Fibroblast of skin of left quadriceps (primary cell): ENCODE data around the gene TRNT1.
A peak's percentile ranks its signal among the peaks of the same experiment; 100 is the strongest.

Experiments used
- DNase-seq, 2 experiments: peaks; one replicate each; pipeline ENCODE4 v3.0.0-alpha.2; 2013; ENCODE audit warnings: low read depth in 2 of 2

Gene TRNT1

DNA sequence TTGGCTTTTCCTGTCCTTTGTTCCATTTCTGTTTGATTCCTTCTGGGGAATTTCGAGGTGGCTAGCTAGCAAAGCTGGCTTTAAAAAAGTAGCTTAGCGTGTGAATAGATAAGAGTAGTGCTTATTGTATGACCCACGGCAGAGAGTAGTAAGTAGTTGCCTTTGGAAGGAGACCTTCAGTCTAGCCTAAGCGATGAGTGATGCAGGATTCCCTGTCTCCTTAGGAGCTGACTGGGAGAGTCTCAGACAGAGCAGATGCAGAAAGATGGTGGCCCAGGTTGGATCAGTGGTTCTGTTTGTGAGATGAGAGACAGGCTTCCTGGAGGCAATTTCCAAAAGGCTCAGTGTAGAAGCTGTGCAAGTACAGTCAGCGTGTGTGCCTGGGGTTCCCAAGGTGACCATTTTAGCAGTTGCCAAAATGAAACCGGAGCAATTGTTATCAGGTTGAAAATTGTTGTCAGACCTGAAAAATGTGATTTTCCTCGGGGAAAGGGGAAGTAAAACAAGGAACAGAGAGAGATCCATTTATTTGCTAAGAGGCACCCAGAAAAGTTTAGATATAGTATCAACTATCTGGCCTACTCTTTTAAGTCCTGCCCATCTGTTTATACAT, 15.9 kb upstream of the TRNT1 start:
- DNase-seq, result no peak

DNA sequence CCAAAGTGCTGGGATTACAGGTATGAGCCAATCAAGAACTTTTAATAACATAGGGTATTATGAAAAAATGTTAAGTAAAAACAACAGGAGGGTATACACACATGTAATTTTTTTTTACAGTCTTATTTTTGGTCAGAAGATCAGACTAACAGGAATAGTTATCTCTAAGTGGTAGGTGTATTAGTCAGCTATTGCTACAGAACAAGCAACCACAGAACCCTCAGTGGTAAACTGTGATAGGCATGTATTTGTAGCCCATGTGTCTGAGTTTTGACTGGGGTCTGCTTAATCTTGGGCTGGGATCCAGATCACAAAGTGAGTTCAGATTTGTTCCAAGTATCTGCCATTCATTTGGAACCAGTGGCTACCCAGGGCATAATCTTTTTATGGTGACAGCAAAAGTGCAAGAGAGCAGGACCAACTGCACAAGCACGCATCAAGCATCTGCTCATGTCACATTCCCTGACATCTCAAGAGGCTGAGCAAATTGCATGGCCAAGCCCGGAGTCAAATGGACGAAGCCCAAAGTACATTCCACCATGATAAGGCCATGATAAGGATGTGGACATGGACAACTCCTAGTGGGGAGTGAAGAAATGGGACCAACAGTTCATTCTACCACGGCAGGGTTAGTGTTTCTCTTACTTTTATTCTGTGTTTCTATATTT, 13.6 kb upstream of the TRNT1 start:
- no peak for DNase-seq

DNA sequence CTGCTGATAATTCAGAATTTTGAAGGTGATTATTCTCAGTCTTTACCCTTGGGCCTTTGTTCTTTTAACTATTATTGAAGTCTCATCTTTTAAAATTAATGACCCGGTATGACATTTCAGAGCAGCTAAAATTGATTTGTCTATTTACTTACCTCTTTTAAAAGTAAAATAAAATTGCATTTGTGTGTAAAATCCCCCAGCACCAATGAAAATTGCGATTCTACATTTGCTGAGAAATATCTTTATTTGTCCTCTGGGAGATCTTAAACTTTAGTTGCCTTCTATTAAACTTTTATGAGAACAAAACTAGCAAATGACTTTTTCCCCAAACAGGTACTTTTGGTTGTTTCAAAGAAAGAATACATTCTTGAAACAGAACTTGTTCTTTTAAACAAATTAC, 9.1 kb upstream of the TRNT1 start:
- no peak for DNase-seq

DNA sequence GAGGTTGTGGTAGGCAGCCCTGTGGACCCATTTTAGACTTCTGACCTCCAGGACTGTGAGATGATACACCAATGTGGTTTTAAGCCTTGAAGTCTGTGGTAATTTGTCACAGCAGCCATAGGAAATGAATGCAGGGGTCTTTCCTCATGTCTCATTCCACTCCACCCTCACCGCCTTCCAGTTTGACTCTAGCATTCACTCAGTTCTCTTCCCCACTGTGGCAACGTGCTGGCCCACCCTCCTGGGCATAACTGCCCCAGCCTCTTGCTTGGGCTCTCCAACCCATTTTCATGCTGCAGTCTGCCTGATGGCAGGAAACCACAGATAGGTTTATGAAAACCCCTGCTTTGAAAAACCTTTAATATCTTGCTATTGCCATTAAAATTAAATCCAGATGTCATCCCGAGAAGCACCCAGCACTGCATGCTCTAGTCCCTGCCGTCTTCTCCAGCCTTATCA, 7.3 kb upstream of the TRNT1 start:
- peak in 1 of 2 experiments; percentile 4 for DNase-seq

DNA sequence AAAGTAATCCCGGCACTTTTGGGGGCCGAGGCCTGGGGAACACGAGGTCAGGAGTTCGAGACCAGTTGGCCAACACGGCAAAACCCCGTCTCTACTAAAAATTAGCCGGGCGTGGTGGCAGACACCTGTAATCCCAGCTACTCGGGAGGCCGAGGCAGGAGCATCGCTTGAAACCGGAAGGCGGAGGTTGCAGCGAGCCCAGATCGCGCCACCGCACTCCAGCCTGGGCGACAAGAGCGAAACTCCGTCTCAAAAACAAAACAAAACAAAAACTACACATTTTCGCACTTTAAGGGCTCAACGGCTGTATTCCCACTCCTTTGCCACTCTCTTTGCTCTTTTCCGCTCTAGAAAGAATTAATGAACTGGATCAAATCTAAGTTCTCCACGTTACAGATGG, 763 bp upstream of the TRNT1 start:
- no peak for DNase-seq

DNA sequence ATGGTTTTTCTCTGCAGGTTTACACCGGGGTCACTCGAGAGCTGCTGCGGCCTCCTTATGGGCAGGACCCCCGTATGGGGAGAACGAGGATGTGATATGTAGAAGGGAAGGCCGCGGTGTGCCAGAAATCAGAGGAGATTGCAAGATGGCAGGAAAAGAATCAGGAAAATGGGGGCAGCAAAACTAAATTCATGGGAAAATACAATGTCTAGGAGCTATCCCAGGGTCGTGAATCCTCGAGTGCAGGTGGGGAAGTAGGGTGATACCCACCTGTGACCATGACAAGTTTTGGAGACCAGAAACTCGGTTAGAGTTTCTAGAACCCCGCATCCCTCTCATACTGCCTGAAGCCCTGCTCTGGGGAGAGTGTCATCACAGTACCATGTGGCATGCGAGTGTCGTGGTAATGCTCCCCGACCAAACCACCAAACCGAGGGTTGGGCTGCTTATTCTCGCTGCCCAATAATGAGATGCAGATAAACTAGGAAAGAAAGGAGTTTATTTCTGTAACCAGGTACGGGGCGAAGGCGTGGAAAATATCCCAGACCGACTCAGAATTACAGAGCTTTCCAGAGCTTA, 781 bp downstream of the TRNT1 start:
- peak in 1 of 2 experiments; percentile 1 for DNase-seq

DNA sequence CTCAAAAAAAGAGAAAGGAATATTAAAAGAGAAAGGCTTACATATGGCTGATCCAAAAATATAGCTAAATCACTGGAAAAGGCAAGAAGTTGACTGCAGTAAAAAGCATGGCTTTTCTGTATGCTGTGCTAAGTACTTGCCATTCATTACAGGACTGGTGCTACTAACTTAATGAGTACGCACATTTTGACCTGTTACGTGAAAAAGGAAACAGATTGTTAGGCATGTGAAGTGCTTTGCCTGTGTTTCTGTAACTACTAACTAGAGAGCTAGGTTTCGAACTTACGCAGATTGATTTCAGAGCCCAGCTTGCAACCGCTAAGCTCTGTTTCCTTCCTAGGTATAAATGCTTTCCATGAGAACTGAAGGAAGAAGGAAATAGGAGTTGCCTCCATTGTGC, 2.8 kb downstream of the TRNT1 start:
- no peak for DNase-seq

DNA sequence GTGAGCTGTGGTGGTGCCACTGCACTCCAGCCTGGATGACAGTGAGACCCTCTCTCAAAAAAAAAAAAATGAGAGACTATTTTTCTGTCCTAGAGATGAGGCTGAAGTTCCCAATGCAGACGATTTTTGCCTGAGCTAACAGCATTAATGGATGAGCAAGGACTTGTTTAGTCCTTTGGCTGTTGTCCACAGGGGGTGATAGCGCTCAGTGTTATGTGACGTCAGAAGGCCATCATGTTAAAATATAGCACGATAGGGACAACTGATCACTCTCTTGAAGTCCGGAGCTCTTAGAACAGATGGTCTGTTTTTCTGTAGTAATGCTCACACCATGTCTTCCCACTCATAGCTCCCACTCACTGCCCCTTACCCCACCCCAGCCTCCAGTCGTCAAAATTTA, 6.8 kb downstream of the TRNT1 start:
- DNase-seq, result no peak

DNA sequence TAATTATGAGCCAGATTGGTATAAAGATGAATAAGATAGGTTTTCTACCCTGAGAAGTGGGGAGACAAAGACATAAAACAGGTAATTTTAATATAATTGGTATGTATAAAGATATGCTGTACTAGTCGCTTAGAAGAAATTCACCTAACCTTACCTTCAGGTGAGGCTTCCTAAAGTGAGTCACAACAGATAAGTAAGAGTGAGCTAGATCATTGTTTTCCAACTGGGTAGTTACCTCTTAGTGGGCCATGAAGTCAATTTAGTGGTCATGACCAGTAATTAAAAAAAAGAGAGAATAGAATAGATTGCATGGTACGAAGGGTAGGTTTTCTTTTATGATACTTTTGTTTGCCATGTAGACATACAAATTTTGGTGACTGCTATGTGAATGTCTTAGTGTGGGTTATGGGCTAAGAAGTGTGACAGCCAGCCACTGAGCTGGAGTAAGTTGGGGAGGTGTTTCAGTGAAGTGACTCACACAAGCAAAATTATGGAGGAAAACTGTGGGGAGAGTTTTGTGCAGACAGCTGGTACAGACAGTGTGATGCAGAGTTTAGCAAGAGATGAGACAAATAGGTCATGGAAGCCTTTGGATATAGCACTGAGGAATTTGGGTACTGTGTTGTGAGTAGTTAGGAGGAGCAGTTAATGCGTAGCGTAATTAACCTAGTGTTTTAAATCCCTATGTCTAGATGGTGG, 8.2 kb downstream of the TRNT1 start:
- DNase-seq, result no peak

DNA sequence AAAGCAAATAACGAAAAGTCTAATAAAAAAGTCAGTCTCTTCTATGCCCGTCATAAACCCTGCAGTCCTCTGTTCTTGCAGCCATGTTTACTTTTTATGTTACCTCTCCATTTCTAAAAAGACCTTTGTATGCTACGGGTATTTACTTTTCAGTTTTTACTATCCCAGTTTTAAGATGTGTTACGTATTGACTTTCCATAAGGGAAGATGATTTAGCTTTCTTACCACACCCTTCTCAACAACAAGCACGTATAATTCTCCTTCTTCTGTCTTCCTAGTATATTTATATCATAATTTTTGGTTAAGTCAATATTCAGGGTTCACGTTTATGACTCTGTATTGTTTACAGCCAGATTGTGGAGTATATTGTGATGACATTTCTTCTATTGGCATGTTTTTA, 10.8 kb downstream of the TRNT1 start:
- no peak for DNase-seq

DNA sequence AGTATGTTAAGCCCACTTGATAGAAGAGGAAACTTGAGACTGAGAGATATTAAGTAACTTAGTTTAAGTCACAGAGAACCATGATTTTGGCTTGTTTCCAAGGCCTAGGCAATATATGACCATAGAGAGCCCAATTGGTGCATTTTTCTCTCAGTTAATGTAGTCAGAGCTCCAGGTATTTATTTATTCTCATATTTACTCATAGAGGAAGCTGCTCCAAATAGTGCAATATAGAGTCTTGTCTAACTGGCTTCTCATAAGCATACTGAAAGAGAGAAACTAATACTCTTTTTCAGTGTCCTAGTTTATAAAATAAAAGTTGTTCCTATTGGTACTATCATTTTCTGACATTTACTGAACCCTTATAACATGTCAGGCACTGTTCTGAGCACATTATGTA, 15.2 kb downstream of the TRNT1 start:
- no peak for DNase-seq

DNA sequence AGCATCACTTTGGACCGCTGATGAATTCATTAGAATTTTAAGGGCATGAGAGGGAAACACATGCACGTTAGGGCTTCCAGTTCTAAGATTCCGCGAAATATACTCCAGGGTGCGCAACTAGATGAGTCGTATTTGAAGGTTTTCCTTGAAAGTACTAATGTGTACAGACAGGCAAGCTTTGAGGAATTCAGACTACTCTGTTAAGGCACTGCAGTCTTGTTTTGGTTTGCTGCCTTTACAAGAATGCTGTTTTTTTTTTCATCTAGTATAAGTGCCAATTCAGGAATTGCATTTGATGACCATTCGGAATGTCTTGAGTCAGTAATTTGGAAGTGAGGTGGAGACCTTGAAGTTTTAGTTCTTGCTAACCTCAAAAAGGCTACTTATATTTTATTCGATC, 19.1 kb downstream of the TRNT1 start:
- DNase-seq, result no peak

DNA sequence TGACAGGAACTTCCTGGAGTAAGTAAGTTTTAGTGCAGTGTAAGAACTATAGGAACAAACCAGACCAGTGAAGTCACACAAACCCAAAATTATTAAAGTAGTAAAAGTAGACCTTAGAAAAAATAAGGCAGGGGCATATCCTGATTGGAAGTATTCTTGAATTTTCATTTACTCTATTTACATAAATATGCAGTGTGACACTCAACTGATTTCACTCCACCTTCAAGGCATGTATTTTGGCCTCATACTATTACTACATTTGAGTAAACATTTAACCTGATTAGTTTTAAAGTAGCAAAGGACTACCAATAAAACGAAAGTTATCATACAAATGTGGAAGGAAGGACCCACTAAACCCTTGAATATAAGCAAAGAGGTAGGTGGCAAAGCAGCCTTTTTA, 22.8 kb downstream of the TRNT1 start:
- no peak for DNase-seq

DNA sequence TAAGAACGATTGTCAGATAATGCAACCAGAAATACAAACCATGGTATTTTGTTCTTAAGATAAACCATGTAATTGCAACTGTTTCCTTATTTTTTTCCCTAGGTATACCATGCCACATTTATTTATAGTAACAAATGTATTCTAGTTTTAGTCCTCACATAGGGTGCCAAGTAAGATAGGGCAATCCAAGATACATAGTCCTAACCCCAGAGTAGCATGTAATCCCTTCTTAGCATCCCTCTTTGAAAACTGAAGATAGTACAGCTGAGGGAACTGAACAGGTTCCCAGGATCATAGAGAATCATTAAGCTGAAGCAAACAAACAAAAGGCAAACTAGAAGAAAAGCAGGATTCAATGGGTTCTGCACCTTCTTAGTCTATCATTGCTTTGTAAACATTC, 24.8 kb downstream of the TRNT1 start:
- no peak for DNase-seq

DNA sequence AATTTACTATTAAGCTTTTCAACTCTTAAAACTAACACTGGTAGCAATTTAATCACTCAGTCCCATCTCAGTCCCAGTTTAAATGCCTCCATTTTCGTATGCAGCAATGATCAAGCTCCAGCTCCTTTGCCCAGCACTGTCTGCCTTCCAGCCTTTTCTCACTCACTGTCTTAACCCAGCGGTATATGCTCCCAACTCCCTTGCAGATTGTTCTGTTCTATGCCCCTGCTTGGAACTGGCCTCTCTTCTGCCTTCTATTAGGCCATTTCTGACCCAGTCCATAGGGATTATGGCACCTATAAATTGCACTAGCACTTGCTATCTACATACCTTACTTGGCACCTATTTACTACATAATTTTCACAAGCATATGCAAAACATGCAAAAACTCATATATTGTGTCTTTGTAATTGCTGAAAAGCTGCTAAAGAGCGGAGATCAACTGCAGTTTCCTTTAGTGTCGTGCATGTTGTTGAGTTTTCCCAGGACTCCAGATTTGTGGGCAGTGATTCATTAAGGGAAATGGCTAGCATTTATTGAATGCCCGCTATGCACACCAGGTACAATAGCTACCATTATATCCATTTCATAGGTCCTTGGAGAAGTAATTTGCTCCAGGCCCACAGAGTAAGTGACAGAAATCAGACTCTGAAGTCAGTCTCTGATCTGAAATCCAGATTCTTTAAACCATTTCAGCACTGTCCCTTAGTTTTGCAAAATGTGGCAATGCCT, 28.3 kb downstream of the TRNT1 start:
- DNase-seq, result no peak

DNA sequence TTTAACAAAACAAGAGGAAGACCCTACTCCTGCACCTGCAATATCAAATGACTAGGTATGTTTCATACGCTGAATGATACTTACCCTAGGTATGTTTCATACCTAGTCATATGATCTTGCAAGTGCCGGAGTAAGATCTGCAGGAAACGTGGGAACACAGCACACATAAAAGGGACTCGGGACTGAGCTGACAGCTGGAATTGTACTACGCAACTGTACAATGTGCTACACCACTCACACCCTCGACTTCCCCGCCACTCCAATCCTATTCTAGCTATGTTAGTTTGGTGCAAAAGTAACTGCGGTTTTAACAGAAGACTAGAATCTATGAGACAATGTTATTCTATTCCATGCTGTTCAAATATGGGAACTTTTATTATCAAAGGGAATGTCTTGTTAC, 30.7 kb downstream of the TRNT1 start:
- DNase-seq, result no peak

DNA sequence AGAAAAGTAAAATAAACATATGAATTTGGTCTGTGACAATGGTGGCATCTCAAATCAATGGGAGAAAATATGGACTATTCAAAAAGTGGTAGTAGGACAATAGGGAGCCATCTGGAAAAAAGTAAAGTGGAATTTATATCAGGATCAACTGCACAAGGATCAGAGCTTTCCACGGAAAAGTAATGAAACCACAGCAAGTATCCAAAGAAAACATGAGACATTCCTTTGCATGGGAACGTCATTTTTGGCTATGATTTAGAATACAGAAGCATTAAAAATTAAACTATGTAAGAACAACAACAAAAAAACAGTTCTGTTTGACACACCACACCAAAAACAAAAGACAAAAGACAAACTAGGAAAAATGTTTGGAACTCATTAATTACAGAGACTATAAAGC, 34.1 kb downstream of the TRNT1 start:
- no peak for DNase-seq

DNA sequence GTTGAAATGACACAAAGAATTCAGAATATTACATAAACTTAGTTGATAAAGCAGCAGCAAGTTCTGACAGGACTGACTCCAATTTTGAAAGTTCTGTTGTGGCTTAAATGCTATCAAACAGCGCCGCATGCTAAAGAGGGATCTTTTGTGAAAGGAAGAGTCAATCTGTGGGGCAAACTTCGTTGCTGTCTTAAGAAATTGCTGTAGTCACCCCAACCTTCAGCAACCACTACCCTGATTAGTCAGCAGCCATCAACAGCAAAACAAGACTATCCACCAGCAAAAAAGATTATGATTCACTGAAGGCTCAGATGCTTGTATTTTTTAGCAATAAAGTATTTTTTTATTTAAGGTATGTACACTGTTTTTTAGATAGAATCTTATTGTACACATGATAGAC, 38.5 kb downstream of the TRNT1 start:
- no peak for DNase-seq

DNA sequence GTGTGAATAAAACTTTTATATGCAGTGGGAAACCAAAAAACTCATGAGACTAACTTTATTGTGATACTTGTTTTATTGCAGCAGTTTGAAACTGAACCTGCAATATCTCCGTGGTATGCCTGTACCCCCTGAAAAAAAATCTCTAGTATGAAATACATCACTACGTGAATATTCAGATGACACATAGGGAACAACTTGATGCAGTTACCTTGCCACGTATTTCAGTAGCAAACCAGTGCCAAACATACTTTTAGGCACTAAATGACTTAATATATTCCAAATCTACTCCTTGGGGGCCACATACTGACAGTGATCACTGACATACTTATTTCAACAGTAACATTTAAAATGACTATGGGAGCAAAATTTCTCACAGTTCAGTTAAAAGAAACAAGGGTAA, 38.9 kb downstream of the TRNT1 start:
- no peak for DNase-seq

DNA sequence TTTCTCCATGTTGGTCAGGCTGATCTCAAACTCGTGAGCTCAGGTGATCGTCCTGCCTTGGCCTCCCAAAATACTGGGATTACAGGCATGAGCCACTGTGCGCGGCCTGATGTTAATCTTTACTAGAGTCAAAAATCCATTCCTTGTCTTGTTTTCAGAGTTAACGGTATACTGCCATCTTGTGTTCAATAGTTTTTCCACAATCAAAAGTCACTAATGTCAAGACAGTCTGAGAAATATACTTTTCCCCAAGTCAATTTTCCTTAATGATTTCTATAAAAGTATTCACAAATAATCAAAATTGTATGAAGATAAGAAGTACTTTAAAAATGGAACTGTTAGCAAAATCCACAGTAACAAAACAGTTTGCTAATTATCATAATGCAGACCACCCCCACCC, 44.3 kb downstream of the TRNT1 start:
- DNase-seq, result peak in 1 of 2 experiments; percentile 3

DNA sequence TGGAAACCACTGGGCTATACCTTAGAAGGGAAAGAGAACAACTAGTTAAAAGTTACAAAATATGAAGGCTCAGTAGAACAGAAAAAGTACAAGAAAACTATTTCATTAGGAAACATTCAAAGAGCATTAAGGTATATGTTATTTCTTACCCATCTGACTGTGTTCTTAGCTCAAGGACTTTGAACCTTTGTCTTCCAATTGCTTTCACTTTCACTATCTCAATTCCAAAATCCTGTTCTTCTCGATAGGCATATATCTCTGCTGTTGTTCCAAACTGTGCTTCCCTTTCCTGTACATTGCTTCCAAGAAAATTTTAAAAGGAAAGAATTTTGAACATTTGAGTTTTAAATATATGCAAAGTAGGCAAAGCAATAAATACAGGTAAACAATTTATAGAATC, 45.9 kb downstream of the TRNT1 start:
- no peak for DNase-seq

DNA sequence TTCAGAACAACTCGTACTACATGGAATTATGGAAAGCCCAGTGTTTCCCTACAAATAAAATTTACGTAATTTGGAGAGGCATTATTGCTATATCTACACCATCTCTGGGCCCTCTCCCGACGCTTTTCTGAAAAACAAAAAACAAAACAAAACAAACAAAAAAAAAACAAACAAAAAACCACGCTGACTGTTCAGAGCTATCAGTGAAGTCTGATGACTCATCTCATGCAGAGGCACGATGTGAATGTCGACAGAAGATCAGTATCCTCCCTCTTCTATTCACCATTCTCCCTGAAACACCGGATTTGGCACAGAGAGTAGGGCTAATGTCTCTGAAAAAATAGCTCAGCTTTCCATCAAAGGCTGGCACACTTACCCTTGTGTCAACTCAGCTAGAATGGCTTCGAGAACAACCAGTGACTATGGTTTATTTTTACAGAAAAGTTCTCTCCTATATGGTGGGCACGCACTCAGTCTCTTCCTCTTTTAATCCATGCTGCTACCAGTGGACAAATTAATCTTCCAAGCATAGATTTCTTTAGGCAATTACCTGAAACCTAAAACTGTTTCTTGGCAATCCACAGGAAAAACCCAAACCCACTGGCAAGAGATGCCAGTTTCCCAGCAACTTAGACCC, 51.2 kb downstream of the TRNT1 start:
- DNase-seq, result no peak
